ENCODE measurements around the gene LRRN3.
"Not testable (repeated sequence)": the region's sequence is repeated elsewhere in the genome, so short reads cannot be mapped to it uniquely, and the experiment has no call there.

LRRN3 gene

GRCh38 chr7:111090846-111091245, at the start of gene LRRN3:
TSS of gene LRRN3 (plus strand) at chr7:111091127. CDS start at chr7:111122773, 31,646 bp downstream.
- peak; percentile 81 for DNase-seq (ENCODE audit: low read depth, low spot score)

DNA sequence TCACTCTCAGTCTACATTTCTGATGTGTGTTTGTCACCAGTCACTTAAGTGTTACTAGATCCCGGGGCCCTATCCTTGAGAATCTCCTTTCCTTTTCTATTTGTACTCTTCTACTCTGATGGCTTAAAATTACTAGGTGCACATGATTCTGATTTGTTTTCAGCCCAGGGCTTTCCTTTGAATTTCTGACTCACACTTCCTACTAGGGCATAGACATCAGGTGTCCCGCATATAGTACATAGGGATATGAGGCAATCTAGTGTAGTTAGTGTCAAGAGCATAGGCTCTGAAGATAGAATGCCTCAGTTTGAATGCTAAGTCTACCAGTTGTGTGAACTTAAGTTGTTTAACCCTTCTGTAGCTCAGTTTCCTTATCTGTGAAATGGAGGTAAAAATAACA, 49.4 kb upstream of the LRRN3 start:
- DNase-seq (ENCODE audit: low read depth, low spot score), result no peak

- no peak for DNase-seq (ENCODE audit: low read depth, low spot score)
Measured at GRCh38 chr7:111042842-111043241, 48.1 kb upstream of the LRRN3 start.

DNA sequence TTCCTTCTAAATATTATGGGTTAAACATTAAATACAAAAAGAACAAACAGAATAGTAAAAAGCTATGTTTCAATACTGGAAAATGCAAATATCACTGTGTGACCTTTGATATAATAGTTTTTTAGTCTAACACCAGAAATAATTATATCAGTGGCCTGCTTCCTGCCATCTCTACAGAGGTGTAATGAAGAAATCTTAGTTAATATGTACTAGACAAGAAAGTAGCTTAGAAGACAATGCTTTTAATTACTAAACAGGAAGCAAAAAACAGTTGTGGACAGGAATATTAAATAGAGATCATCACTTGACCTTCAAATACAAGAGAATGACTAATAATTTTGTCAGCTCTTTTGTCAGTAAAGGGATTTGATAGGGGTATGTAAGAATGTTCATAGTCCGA, 47.4 kb upstream of the LRRN3 start:
- DNase-seq (ENCODE audit: low read depth, low spot score), result no peak

GRCh38 chr7:111045449-111045848, 45.5 kb upstream of the LRRN3 start:
- DNase-seq (ENCODE audit: low read depth, low spot score), result no peak

- no peak for DNase-seq (ENCODE audit: low read depth, low spot score)
Measured at GRCh38 chr7:111047595-111047994, 43.3 kb upstream of the LRRN3 start.

DNA sequence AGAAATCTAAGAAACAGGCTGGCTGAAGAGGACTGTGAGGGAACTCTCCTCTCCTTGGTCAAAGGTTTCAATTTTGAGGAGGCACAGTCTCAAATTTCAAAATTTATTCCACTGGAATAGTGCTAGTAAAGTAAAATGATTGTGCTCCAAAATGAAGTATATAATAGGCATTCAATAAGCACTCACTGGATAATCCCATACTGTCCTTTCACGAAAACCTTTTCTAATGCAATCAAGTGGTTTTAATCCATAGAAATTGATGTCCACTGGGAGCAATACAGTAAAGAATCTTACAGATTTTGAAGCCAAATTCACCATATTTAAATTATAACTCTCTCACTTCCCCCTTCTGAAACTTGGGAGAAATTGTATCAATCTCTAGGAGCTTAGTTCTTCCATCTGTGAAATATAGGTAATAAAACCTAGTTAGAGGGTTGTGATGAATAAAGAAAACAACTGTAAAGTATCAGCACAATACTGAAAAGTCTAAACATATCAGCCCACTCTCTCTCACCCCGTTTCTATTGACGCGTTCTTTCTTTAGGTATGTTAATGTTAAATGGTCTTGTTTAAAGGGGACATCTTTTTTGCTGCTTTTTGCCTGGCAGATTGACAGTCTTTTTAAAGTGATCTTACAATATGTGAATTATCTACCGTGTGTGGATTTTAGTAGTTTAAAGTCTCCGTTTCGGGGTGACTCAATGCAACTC, 40.8 kb upstream of the LRRN3 start:
- DNase-seq (ENCODE audit: low read depth, low spot score), result no peak

GRCh38 chr7:111050875-111051416, 40.0 kb upstream of the LRRN3 start:
- DNase-seq (ENCODE audit: low read depth, low spot score), result no peak

GRCh38 chr7:111051832-111052231, 39.1 kb upstream of the LRRN3 start:
- DNase-seq (ENCODE audit: low read depth, low spot score), result no peak

GRCh38 chr7:111053035-111053434, 37.9 kb upstream of the LRRN3 start:
- DNase-seq (ENCODE audit: low read depth, low spot score), result no peak

- DNase-seq (ENCODE audit: low read depth, low spot score), result no peak
Measured at GRCh38 chr7:111056371-111056770, 34.6 kb upstream of the LRRN3 start.

GRCh38 chr7:111057066-111057465, 33.9 kb upstream of the LRRN3 start:
- no peak for DNase-seq (ENCODE audit: low read depth, low spot score)

GRCh38 chr7:111059833-111060232, 31.1 kb upstream of the LRRN3 start:
- no peak for DNase-seq (ENCODE audit: low read depth, low spot score)

DNA sequence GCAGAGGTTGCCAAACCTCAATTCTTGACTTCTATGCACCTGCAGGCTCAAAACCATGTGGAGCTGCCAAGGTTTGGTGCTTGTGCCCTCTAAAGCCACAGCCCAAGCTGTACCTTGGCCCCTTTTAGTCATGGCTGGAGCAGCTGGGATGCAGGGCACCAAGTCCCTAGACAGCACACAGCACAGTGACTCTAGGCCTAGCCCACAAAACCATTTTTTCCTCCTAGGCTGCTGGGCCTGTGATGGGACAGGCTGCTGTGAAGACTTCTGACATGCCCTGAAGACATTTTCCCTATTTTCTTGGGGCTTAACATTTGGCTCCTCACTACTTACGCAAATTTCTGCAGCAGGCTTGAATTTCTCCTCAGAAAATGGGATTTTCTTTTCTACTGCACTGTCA, 27.8 kb upstream of the LRRN3 start:
- DNase-seq (ENCODE audit: low read depth, low spot score), result no peak

DNA sequence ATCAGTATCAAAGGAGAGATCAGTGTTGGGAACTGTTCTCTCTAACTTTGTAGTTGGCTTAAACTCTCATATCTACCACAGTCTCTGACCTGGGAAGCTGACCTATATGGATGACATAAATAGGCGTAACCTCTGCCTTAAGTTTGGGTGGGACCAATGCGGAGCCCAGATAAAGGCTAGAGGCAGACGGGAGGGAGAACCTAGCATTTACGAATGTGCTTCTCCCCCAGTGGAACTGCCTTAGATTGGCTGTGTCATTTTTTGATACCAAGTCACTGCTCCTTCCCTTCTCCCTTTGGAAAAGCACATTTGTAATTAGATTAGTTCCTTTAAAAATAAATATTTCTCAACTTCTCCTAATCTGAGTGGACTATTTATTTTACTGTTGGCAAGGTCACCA, 23.7 kb upstream of the LRRN3 start:
- DNase-seq (ENCODE audit: low read depth, low spot score), result no peak

GRCh38 chr7:111067682-111068081, 23.2 kb upstream of the LRRN3 start:
- DNase-seq (ENCODE audit: low read depth, low spot score), result no peak

DNA sequence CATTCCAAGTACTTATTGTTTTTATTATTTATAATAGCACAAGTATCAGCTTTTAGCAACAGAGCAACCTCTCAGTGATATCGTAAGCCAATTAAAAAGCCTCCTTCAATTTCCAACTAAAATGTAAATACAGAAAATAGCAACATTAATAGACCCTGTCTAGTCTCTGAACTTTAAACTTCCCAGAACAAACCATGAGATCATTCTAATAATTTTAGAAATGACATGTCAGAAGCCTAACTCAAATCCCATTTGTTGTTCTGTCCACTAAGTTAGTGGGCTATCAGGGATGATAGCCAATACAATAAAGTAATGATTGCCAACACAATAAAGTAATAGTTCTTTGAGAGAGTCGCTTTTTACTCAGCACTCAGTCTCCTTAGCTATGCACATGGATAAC, 22.3 kb upstream of the LRRN3 start:
- DNase-seq (ENCODE audit: low read depth, low spot score), result no peak

GRCh38 chr7:111071556-111071955, 19.4 kb upstream of the LRRN3 start:
- DNase-seq (ENCODE audit: low read depth, low spot score), result no peak

GRCh38 chr7:111072658-111073057, 18.3 kb upstream of the LRRN3 start:
- not testable (repeated sequence) for DNase-seq (ENCODE audit: low read depth, low spot score)

- DNase-seq (ENCODE audit: low read depth, low spot score), result no peak
Measured at GRCh38 chr7:111074071-111074747, 16.7 kb upstream of the LRRN3 start.

GRCh38 chr7:111074748-111075146, 16.2 kb upstream of the LRRN3 start:
- DNase-seq (ENCODE audit: low read depth, low spot score), result no peak

DNA sequence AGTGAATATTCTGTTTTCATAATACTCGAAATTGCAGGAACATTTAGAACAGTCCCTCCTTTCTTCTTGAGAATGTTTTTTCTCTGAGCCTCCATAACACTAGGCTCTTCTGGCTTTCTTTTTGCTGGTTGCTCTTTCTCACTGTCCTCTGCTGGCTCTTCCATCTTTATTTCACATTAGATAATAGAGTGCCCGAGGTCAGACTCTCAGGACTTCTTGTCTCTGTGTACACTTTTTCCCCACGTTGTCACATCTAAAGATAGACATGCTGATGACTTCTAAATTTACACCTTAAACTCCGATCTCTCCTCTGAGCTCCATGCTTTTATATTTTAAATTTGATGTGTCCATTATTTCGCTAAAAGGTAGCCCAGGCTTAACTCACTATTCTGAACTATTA, 15.4 kb upstream of the LRRN3 start:
- no peak for DNase-seq (ENCODE audit: low read depth, low spot score)

GRCh38 chr7:111076205-111076604, 14.7 kb upstream of the LRRN3 start:
- peak; percentile 90 for DNase-seq (ENCODE audit: low read depth, low spot score)

Data from astrocyte of the hippocampus (primary cell).